Liver (tissue), 9 donors: Measurements from ENCODE around the gene SLC22A5. TPM values are rescaled to one million over a fixed set of nuclear protein-coding genes. Genes with fewer than 3 reads are reported as not detected.

ENCODE experiments used
- DNase-seq: peaks from one replicate; pipeline ENCODE4 v3.0.0-alpha.2; 2017; ENCODE audit warnings: low spot score
- H3K27ac ChIP-seq, 2 donors: one replicate each; pipeline ENCODE4 v1.7.0; 2013; ENCODE audit warnings: inconsistent platforms in 2 of 2, low read length in 2 of 2, control low read depth in 1 of 2, low read depth in 1 of 2, mild to moderate bottlenecking in 1 of 2
- H3K27me3 ChIP-seq, 4 donors: one replicate each; pipeline versions ENCODE4 v1.6.1 to v1.7.0; 2013; ENCODE audit warnings: low read length in 3 of 4, inconsistent platforms in 1 of 4, mild to moderate bottlenecking in 1 of 4, moderate library complexity in 1 of 4; ENCODE audit not compliant: control insufficient read depth in 4 of 4, insufficient read depth in 4 of 4
- H3K36me3 ChIP-seq, 4 donors: one replicate each; pipeline versions ENCODE4 v1.6.1 to v1.7.0; 2013; ENCODE audit warnings: low read length in 3 of 4, mild to moderate bottlenecking in 3 of 4, low read depth in 1 of 4, moderate library complexity in 1 of 4; ENCODE audit not compliant: control insufficient read depth in 4 of 4, insufficient read depth in 3 of 4
- H3K4me1 ChIP-seq, 4 donors: one replicate each; pipeline versions ENCODE4 v1.6.1 to v1.7.0; 2013; ENCODE audit warnings: low read length in 3 of 4, mild to moderate bottlenecking in 3 of 4, moderate library complexity in 1 of 4; ENCODE audit not compliant: control insufficient read depth in 4 of 4, insufficient read depth in 4 of 4
- H3K4me3 ChIP-seq, 3 donors: one replicate each; pipeline versions ENCODE4 v1.6.1 to v1.7.0; 2013; ENCODE audit warnings: low read length in 3 of 3, control low read depth in 1 of 3, low read depth in 1 of 3, mild to moderate bottlenecking in 1 of 3
- H3K9ac ChIP-seq, 2 donors: one replicate each; pipeline ENCODE4 v1.7.0; 2013; ENCODE audit warnings: low read length in 2 of 2, mild to moderate bottlenecking in 2 of 2, moderate library complexity in 2 of 2, control low read depth in 1 of 2, low read depth in 1 of 2
- H3K9me3 ChIP-seq, 4 donors: one replicate each; pipeline versions ENCODE4 v1.6.1 to v1.7.0; 2013; ENCODE audit warnings: low read length in 3 of 4; ENCODE audit not compliant: control insufficient read depth in 4 of 4
- CTCF ChIP-seq: fragments of 150-350 bp; IDR thresholded peaks from 2 replicates; pipeline ENCODE4 v1.5.1; 2017; ENCODE audit warnings: improper control_type of control experiment, low read depth, low read length; ENCODE audit not compliant: missing input control
- EGR1 ChIP-seq, 2 donors: IDR thresholded peaks; 2 replicates each; pipeline ENCODE4 v1.6.1; 2016 to 2018; ENCODE audit warnings: antibody characterized with exemption in 2 of 2, low read depth in 2 of 2
- FOXA1 ChIP-seq: IDR thresholded peaks from 2 replicates; pipeline ENCODE4 v1.6.1; 2016; ENCODE audit warnings: antibody characterized with exemption
- FOXA2 ChIP-seq: IDR thresholded peaks from 2 replicates; pipeline ENCODE4 v1.6.1; 2016; ENCODE audit warnings: antibody characterized with exemption
- GABPA ChIP-seq, 2 donors: IDR thresholded peaks in 1 of 2; conservative IDR thresholded peaks in 1 of 2; 2 replicates each; pipeline ENCODE4 v1.6.1; 2016; ENCODE audit warnings: antibody characterized with exemption in 2 of 2, mild to moderate bottlenecking in 1 of 2, moderate library complexity in 1 of 2
- HNF4A ChIP-seq, 2 donors: conservative IDR thresholded peaks; 2 replicates each; pipeline ENCODE4 v1.6.1; 2016; ENCODE audit warnings: antibody characterized with exemption in 2 of 2, mild to moderate bottlenecking in 2 of 2
- HNF4G ChIP-seq: IDR thresholded peaks from 2 replicates; pipeline ENCODE4 v1.6.1; 2016; ENCODE audit warnings: antibody characterized with exemption
- JUND ChIP-seq, 2 donors: IDR thresholded peaks; 2 replicates each; pipeline ENCODE4 v1.6.1; 2016; ENCODE audit warnings: antibody characterized with exemption in 2 of 2
- NR2F2 ChIP-seq: IDR thresholded peaks from 2 replicates; pipeline ENCODE4 v1.6.1; 2016; ENCODE audit warnings: antibody characterized with exemption
- RAD21 ChIP-seq, 2 donors: IDR thresholded peaks; 2 replicates each; pipeline ENCODE4 v1.6.1; 2016; ENCODE audit warnings: antibody characterized with exemption in 2 of 2, mild to moderate bottlenecking in 2 of 2
- RXRA ChIP-seq, 2 donors: IDR thresholded peaks; 2 replicates each; pipeline ENCODE4 v1.6.1; 2017 to 2018; ENCODE audit warnings: antibody characterized with exemption in 2 of 2, mild to moderate bottlenecking in 1 of 2
- SP1 ChIP-seq: IDR thresholded peaks from 2 replicates; pipeline ENCODE4 v1.6.1; 2018; ENCODE audit warnings: antibody characterized with exemption, mild to moderate bottlenecking
- TAF1 ChIP-seq: conservative IDR thresholded peaks from 2 replicates; pipeline ENCODE4 v1.6.1; 2016; ENCODE audit warnings: antibody characterized with exemption, mild to moderate bottlenecking
- YY1 ChIP-seq: IDR thresholded peaks from 2 replicates; pipeline ENCODE4 v1.6.1; 2016; ENCODE audit warnings: antibody characterized with exemption, mild to moderate bottlenecking
- polyA plus RNA-seq, 2 donors: library from polyadenylated mRNA; stranded (reverse) in 1 of 2; unstranded in 1 of 2; fragments of 200-250 nt in 1 of 2; fragments of >200 nt in 1 of 2; fragmentation: Nextera tagmentation in 1 of 2; extraction: Ambion mirVana in 1 of 2; gene quantifications; one replicate each; pipeline versions ENCODE4 v1.2.1 to v1.2.3, GENCODE V29; 2013 to 2015
- total RNA-seq, 2 donors: library from RNA; depleted of rRNA; stranded (reverse); fragments of >200 nt; gene quantifications; one replicate each; pipeline ENCODE4 v1.2.3, GENCODE V29; 2014
- TF ChIP-seq, protein P1 (sequence below): IDR thresholded peaks from 2 replicates; pipeline ENCODE4 v1.6.1; 2016; ENCODE audit warnings: antibody characterized with exemption
- TF ChIP-seq, protein P2 (sequence below): IDR thresholded peaks from 2 replicates; pipeline ENCODE4 v1.6.1; 2016; ENCODE audit warnings: antibody characterized with exemption, mild to moderate bottlenecking
- TF ChIP-seq, protein P3 (sequence below): IDR thresholded peaks from 2 replicates; pipeline ENCODE4 v1.6.1; 2016; ENCODE audit warnings: antibody characterized with exemption
- TF ChIP-seq, protein P4 (sequence below): IDR thresholded peaks from 2 replicates; pipeline ENCODE4 v1.6.1; 2016; ENCODE audit warnings: antibody characterized with exemption
- donor health status: healthy.
- donor health status: healthy.
- donor health status: healthy.
- donor health status: healthy.
- donor health status: healthy.

Gene SLC22A5
- total and polyA plus RNA-seq, 4 donors, result 3.4 to 12.7 (median 8.5) TPM

DNA sequence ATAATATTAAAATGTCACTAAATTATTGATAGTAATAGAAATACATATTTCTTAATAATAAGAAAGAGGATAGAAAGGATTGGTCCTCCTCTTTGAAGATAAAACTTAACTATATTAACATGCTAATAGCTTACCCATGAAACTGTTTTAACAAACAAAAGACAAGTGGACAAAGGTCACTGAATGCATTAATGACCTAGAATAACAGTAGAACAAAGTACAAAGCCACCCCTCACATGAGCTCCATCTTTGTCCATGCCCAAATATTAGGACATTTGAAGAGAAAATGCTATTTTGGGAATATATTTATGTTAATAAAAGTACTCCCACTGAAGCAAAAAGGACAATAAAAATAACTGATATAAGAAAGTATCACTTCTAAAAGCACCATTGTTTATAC is 34.1 kb upstream of the SLC22A5 start:
- Histone ChIP-seq H3K4me1 (peaks cover 2 to 14% (median 4%) of the 10 kb centered on the region in 4 donors), H3K27me3 (no peaks in the 10 kb centered on the region), H3K9me3 (no peaks in the 10 kb centered on the region), H3K4me3 (no peak overlapping the region), H3K9ac (no peak overlapping the region), H3K27ac (no peak overlapping the region), H3K36me3 (peaks cover 1 to 9% (median 8%) of the 10 kb centered on the region in 4 donors)
- no peak for DNase-seq
- TF ChIP-seq GABPA (IDR thresholded peaks at IDR 0.05 in 1 of 2, conservative IDR thresholded peaks at IDR 0.05 in 1 of 2) (no peak), FOXA2 (no peak), EGR1 (IDR thresholded peaks at IDR 0.05; ENCODE audit: low read depth in 2 of 2) (no peak), TAF1 (no peak), HNF4G (peak; percentile 45), CTCF (no peak), SP1 (peak; percentile 44), YY1 (peak; percentile 57), FOXA1 (no peak), HNF4A (conservative IDR thresholded peaks at IDR 0.05) (peak; percentile 83 to 85), NR2F2 (no peak), JUND (IDR thresholded peaks at IDR 0.05) (no peak), RAD21 (IDR thresholded peaks at IDR 0.05) (no peak), RXRA (IDR thresholded peaks at IDR 0.05) (peak; percentile 55 to 57)
- TF ChIP-seq, protein P1, sequence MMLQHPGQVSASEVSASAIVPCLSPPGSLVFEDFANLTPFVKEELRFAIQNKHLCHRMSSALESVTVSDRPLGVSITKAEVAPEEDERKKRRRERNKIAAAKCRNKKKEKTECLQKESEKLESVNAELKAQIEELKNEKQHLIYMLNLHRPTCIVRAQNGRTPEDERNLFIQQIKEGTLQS, result no peak
- TF ChIP-seq, protein P2, sequence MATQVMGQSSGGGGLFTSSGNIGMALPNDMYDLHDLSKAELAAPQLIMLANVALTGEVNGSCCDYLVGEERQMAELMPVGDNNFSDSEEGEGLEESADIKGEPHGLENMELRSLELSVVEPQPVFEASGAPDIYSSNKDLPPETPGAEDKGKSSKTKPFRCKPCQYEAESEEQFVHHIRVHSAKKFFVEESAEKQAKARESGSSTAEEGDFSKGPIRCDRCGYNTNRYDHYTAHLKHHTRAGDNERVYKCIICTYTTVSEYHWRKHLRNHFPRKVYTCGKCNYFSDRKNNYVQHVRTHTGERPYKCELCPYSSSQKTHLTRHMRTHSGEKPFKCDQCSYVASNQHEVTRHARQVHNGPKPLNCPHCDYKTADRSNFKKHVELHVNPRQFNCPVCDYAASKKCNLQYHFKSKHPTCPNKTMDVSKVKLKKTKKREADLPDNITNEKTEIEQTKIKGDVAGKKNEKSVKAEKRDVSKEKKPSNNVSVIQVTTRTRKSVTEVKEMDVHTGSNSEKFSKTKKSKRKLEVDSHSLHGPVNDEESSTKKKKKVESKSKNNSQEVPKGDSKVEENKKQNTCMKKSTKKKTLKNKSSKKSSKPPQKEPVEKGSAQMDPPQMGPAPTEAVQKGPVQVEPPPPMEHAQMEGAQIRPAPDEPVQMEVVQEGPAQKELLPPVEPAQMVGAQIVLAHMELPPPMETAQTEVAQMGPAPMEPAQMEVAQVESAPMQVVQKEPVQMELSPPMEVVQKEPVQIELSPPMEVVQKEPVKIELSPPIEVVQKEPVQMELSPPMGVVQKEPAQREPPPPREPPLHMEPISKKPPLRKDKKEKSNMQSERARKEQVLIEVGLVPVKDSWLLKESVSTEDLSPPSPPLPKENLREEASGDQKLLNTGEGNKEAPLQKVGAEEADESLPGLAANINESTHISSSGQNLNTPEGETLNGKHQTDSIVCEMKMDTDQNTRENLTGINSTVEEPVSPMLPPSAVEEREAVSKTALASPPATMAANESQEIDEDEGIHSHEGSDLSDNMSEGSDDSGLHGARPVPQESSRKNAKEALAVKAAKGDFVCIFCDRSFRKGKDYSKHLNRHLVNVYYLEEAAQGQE, result no peak
- TF ChIP-seq, protein P3, sequence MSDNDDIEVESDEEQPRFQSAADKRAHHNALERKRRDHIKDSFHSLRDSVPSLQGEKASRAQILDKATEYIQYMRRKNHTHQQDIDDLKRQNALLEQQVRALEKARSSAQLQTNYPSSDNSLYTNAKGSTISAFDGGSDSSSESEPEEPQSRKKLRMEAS, result no peak
- TF ChIP-seq, protein P4, sequence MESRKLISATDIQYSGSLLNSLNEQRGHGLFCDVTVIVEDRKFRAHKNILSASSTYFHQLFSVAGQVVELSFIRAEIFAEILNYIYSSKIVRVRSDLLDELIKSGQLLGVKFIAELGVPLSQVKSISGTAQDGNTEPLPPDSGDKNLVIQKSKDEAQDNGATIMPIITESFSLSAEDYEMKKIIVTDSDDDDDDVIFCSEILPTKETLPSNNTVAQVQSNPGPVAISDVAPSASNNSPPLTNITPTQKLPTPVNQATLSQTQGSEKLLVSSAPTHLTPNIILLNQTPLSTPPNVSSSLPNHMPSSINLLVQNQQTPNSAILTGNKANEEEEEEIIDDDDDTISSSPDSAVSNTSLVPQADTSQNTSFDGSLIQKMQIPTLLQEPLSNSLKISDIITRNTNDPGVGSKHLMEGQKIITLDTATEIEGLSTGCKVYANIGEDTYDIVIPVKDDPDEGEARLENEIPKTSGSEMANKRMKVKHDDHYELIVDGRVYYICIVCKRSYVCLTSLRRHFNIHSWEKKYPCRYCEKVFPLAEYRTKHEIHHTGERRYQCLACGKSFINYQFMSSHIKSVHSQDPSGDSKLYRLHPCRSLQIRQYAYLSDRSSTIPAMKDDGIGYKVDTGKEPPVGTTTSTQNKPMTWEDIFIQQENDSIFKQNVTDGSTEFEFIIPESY, result no peak
